Measurements from ENCODE around the gene WDFY2. TPM values are rescaled to one million over a fixed set of nuclear protein-coding genes. Genes with fewer than 3 reads are reported as not detected.

Gene WDFY2
- total and polyA plus RNA-seq, 2 experiments from 2014 or later, result 11.4 to 24.0 TPM

DNA sequence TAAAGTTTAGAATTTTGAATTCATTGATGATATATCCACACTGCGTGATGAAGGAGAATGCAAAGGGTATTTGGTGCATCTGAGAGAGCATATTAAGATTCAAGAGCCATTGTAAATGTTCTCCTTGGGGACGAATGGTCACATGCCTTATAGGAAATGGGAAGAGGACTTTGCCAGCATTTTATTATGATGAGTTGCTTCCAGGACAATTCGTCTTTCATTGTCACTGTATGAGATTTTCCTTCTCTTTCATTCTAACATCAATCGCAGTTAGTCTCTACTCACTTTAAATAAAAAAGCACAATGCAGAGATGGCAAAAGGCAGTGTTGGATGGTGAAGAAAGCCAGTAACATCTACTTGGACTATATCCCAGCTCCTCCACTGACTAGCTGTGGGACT, 21.4 kb downstream of the WDFY2 start:
- Mint-ChIP-seq H3K9me3 (peaks cover 3% of the 10 kb centered on the region; the same call in 2 of the 3 replicates), H3K27ac (no peak overlapping the region), H3K4me3 (no peak overlapping the region), H3K27me3 (ENCODE audit: insufficient read depth, low read depth, poor library complexity) (peaks cover 2% of the 10 kb centered on the region), H3K36me3 (ENCODE audit: low read depth) (peaks cover 12% of the 10 kb centered on the region; the same call in 2 of the 3 replicates), H3K4me1 (peaks cover 41% of the 10 kb centered on the region)
- Histone ChIP-seq H3K9me2 (ENCODE audit: insufficient read depth) (no peaks in the 10 kb centered on the region), H3K79me2 (replicated peaks; ENCODE audit: insufficient read depth) (peaks cover 99% of the 10 kb centered on the region), H3K4me2 (no peak overlapping the region), H3K27me3 (ENCODE audit: insufficient read depth) (no peaks in the 10 kb centered on the region), H3K36me3 (ENCODE audit: insufficient read depth) (peaks cover 5% of the 10 kb centered on the region; the same call in 1 of the 2 replicates), H4K20me1 (replicated peaks; ENCODE audit: insufficient read depth) (peaks cover 15% of the 10 kb centered on the region), H3F3A (replicated peaks; ENCODE audit: low read depth) (no peaks in the 10 kb centered on the region), H3K27ac (ENCODE audit: low read depth) (no peak overlapping the region), H3K4me3 (no peak overlapping the region), H3K4me1 (ENCODE audit: insufficient read depth) (peaks cover 20% of the 10 kb centered on the region), H2AFZ (no peak overlapping the region)
- no peak for DNase-seq (ENCODE audit: low spot score)
- ATAC-seq, result no peak
- TF ChIP-seq ZNF114 (CRISPR knock-in tag; IDR thresholded peaks at IDR 0.05) (no peak), EZH2 (IDR thresholded peaks at IDR 0.05; ENCODE audit: low read depth, unreplicated experiment) (no peak), EZH2phosphoT487 (IDR thresholded peaks at IDR 0.05; ENCODE audit: unreplicated experiment) (no peak), CREB1 (CRISPR knock-in tag; IDR thresholded peaks at IDR 0.05; ENCODE audit: low read depth) (no peak), ZNF331 (CRISPR knock-in tag; IDR thresholded peaks at IDR 0.05; ENCODE audit: low read depth) (no peak), JUNB (IDR thresholded peaks at IDR 0.05; ENCODE audit: unreplicated experiment) (no peak)

- Mint-ChIP-seq H3K27me3 (ENCODE audit: insufficient read depth, low read depth, poor library complexity) (peaks cover 2% of the 10 kb centered on the region), H3K4me3 (no peak overlapping the region), H3K4me1 (peaks cover 38% of the 10 kb centered on the region), H3K36me3 (ENCODE audit: low read depth) (peaks cover 12% of the 10 kb centered on the region; the same call in 2 of the 3 replicates), H3K27ac (no peak overlapping the region), H3K9me3 (peaks cover 3% of the 10 kb centered on the region; the same call in 2 of the 3 replicates)
- peaks cover 18% of the 10 kb centered on the region for H4K20me1 ChIP-seq (replicated peaks; ENCODE audit: insufficient read depth)
- H3K27ac ChIP-seq (ENCODE audit: low read depth), result no peak overlapping the region
- H3K79me2 ChIP-seq (replicated peaks; ENCODE audit: insufficient read depth), result peaks cover 99% of the 10 kb centered on the region
- no peak overlapping the region for H2AFZ ChIP-seq
- no peak overlapping the region for H3K4me2 ChIP-seq
- DNase-seq (ENCODE audit: low spot score) (no peak), ATAC-seq (no peak)
- peaks cover 14% of the 10 kb centered on the region for H3K4me1 ChIP-seq (ENCODE audit: insufficient read depth)
- peaks cover 5% of the 10 kb centered on the region; the same call in 1 of the 2 replicates for H3K36me3 ChIP-seq (ENCODE audit: insufficient read depth)
- H3K27me3 ChIP-seq (ENCODE audit: insufficient read depth), result no peaks in the 10 kb centered on the region
- no peaks in the 10 kb centered on the region for H3K9me2 ChIP-seq (ENCODE audit: insufficient read depth)
- TF ChIP-seq, protein P1, sequence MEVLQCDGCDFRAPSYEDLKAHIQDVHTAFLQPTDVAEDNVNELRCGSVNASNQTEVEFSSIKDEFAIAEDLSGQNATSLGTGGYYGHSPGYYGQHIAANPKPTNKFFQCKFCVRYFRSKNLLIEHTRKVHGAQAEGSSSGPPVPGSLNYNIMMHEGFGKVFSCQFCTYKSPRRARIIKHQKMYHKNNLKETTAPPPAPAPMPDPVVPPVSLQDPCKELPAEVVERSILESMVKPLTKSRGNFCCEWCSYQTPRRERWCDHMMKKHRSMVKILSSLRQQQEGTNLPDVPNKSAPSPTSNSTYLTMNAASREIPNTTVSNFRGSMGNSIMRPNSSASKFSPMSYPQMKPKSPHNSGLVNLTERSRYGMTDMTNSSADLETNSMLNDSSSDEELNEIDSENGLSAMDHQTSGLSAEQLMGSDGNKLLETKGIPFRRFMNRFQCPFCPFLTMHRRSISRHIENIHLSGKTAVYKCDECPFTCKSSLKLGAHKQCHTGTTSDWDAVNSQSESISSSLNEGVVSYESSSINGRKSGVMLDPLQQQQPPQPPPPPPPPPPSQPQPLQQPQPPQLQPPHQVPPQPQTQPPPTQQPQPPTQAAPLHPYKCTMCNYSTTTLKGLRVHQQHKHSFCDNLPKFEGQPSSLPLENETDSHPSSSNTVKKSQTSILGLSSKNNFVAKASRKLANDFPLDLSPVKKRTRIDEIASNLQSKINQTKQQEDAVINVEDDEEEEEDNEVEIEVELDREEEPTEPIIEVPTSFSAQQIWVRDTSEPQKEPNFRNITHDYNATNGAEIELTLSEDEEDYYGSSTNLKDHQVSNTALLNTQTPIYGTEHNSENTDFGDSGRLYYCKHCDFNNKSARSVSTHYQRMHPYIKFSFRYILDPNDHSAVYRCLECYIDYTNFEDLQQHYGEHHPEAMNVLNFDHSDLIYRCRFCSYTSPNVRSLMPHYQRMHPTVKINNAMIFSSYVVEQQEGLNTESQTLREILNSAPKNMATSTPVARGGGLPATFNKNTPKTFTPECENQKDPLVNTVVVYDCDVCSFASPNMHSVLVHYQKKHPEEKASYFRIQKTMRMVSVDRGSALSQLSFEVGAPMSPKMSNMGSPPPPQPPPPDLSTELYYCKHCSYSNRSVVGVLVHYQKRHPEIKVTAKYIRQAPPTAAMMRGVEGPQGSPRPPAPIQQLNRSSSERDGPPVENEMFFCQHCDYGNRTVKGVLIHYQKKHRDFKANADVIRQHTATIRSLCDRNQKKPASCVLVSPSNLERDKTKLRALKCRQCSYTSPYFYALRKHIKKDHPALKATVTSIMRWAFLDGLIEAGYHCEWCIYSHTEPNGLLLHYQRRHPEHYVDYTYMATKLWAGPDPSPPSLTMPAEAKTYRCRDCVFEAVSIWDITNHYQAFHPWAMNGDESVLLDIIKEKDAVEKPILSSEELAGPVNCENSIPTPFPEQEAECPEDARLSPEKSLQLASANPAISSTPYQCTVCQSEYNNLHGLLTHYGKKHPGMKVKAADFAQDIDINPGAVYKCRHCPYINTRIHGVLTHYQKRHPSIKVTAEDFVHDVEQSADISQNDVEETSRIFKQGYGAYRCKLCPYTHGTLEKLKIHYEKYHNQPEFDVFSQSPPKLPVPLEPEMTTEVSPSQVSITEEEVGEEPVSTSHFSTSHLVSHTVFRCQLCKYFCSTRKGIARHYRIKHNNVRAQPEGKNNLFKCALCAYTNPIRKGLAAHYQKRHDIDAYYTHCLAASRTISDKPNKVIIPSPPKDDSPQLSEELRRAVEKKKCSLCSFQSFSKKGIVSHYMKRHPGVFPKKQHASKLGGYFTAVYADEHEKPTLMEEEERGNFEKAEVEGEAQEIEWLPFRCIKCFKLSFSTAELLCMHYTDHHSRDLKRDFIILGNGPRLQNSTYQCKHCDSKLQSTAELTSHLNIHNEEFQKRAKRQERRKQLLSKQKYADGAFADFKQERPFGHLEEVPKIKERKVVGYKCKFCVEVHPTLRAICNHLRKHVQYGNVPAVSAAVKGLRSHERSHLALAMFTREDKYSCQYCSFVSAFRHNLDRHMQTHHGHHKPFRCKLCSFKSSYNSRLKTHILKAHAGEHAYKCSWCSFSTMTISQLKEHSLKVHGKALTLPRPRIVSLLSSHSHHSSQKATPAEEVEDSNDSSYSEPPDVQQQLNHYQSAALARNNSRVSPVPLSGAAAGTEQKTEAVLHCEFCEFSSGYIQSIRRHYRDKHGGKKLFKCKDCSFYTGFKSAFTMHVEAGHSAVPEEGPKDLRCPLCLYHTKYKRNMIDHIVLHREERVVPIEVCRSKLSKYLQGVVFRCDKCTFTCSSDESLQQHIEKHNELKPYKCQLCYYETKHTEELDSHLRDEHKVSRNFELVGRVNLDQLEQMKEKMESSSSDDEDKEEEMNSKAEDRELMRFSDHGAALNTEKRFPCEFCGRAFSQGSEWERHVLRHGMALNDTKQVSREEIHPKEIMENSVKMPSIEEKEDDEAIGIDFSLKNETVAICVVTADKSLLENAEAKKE (CRISPR knock-in tag; IDR thresholded peaks at IDR 0.05), result no peak
- no peak overlapping the region for H3K4me3 ChIP-seq
- no peaks in the 10 kb centered on the region for H3F3A ChIP-seq (replicated peaks; ENCODE audit: low read depth)
Measured at GRCh38 chr13:51607165-51607564, 22.9 kb downstream of the WDFY2 start.
